ENCODE measurements around the gene MTG1.

DNA sequence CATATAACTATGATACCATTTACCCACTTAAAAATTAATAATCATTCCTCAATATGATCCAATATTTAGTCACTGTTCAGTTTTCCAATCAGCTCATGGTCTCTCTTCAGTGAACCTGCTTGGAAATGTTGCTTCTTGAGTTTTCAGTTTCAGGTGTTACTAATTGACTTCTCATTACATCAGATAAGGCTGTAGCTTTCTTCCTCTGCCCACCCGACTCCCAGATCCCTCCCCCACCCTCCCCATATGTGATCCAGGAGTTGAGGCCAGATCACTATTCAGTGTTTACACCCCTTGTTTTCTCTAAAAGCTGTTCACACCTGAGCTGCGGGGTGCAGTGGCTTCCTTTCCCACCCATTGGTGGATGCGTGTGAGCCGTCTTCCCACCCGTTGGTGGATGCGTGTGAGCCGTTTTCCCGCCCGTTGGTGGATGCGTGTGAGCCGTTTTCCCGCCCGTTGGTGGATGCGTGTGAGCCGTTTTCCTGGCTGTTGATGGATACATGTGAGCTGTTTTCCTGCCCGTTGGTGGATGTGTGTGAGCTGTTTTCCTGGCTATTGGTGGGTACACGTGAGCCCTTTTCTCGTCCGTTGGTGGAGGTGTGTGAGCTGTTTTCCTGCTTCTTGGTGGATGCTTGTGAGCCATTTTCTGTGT, 3.2 kb upstream of the MTG1 start:
- TF ChIP-seq TCF4 (CRISPR knock-in tag; IDR thresholded peaks at IDR 0.05; ENCODE audit: borderline replicate concordance) (no peak), ARNTL (CRISPR knock-in tag; IDR thresholded peaks at IDR 0.05; ENCODE audit: borderline replicate concordance, low read depth) (no peak), TOX (CRISPR knock-in tag; IDR thresholded peaks at IDR 0.05; ENCODE audit: borderline replicate concordance) (no peak), ZFP30 (CRISPR knock-in tag; IDR thresholded peaks at IDR 0.05) (no peak), SNAI2 (CRISPR knock-in tag; IDR thresholded peaks at IDR 0.05) (no peak), ZFP3 (CRISPR knock-in tag; IDR thresholded peaks at IDR 0.05) (no peak), PPARA (CRISPR knock-in tag; IDR thresholded peaks at IDR 0.05; ENCODE audit: borderline replicate concordance) (no peak)
- TF ChIP-seq, protein P1, sequence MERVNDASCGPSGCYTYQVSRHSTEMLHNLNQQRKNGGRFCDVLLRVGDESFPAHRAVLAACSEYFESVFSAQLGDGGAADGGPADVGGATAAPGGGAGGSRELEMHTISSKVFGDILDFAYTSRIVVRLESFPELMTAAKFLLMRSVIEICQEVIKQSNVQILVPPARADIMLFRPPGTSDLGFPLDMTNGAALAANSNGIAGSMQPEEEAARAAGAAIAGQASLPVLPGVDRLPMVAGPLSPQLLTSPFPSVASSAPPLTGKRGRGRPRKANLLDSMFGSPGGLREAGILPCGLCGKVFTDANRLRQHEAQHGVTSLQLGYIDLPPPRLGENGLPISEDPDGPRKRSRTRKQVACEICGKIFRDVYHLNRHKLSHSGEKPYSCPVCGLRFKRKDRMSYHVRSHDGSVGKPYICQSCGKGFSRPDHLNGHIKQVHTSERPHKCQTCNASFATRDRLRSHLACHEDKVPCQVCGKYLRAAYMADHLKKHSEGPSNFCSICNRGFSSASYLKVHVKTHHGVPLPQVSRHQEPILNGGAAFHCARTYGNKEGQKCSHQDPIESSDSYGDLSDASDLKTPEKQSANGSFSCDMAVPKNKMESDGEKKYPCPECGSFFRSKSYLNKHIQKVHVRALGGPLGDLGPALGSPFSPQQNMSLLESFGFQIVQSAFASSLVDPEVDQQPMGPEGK (CRISPR knock-in tag; IDR thresholded peaks at IDR 0.05; ENCODE audit: borderline replicate concordance) = no peak
- TF ChIP-seq, protein P2, sequence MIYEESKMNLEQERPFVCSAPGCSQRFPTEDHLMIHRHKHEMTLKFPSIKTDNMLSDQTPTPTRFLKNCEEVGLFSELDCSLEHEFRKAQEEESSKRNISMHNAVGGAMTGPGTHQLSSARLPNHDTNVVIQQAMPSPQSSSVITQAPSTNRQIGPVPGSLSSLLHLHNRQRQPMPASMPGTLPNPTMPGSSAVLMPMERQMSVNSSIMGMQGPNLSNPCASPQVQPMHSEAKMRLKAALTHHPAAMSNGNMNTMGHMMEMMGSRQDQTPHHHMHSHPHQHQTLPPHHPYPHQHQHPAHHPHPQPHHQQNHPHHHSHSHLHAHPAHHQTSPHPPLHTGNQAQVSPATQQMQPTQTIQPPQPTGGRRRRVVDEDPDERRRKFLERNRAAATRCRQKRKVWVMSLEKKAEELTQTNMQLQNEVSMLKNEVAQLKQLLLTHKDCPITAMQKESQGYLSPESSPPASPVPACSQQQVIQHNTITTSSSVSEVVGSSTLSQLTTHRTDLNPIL (CRISPR knock-in tag; IDR thresholded peaks at IDR 0.05; ENCODE audit: low read depth) = no peak
- TF ChIP-seq, protein P3, sequence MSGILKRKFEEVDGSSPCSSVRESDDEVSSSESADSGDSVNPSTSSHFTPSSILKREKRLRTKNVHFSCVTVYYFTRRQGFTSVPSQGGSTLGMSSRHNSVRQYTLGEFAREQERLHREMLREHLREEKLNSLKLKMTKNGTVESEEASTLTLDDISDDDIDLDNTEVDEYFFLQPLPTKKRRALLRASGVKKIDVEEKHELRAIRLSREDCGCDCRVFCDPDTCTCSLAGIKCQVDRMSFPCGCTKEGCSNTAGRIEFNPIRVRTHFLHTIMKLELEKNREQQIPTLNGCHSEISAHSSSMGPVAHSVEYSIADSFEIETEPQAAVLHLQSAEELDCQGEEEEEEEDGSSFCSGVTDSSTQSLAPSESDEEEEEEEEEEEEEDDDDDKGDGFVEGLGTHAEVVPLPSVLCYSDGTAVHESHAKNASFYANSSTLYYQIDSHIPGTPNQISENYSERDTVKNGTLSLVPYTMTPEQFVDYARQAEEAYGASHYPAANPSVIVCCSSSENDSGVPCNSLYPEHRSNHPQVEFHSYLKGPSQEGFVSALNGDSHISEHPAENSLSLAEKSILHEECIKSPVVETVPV (CRISPR knock-in tag; IDR thresholded peaks at IDR 0.05) = no peak
- TF ChIP-seq, protein P4, sequence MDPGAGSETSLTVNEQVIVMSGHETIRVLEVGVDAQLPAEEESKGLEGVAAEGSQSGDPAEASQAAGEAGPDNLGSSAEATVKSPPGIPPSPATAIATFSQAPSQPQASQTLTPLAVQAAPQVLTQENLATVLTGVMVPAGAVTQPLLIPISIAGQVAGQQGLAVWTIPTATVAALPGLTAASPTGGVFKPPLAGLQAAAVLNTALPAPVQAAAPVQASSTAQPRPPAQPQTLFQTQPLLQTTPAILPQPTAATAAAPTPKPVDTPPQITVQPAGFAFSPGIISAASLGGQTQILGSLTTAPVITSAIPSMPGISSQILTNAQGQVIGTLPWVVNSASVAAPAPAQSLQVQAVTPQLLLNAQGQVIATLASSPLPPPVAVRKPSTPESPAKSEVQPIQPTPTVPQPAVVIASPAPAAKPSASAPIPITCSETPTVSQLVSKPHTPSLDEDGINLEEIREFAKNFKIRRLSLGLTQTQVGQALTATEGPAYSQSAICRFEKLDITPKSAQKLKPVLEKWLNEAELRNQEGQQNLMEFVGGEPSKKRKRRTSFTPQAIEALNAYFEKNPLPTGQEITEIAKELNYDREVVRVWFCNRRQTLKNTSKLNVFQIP (CRISPR knock-in tag; IDR thresholded peaks at IDR 0.05; ENCODE audit: borderline replicate concordance, low read depth) = no peak
- TF ChIP-seq, protein P5, sequence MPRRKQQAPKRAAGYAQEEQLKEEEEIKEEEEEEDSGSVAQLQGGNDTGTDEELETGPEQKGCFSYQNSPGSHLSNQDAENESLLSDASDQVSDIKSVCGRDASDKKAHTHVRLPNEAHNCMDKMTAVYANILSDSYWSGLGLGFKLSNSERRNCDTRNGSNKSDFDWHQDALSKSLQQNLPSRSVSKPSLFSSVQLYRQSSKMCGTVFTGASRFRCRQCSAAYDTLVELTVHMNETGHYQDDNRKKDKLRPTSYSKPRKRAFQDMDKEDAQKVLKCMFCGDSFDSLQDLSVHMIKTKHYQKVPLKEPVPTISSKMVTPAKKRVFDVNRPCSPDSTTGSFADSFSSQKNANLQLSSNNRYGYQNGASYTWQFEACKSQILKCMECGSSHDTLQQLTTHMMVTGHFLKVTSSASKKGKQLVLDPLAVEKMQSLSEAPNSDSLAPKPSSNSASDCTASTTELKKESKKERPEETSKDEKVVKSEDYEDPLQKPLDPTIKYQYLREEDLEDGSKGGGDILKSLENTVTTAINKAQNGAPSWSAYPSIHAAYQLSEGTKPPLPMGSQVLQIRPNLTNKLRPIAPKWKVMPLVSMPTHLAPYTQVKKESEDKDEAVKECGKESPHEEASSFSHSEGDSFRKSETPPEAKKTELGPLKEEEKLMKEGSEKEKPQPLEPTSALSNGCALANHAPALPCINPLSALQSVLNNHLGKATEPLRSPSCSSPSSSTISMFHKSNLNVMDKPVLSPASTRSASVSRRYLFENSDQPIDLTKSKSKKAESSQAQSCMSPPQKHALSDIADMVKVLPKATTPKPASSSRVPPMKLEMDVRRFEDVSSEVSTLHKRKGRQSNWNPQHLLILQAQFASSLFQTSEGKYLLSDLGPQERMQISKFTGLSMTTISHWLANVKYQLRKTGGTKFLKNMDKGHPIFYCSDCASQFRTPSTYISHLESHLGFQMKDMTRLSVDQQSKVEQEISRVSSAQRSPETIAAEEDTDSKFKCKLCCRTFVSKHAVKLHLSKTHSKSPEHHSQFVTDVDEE (CRISPR knock-in tag; IDR thresholded peaks at IDR 0.05) = no peak

Measured in SK-N-SH treated with all-trans-retinoic acid at 6 μM for 48 hours (cell line).